PC-9 (cell line): ENCODE data around the gene DYNC1I2.

ENCODE experiments used
- EZH2 ChIP-seq: fragments of 200-600 bp; sonication (generic); IDR thresholded peaks from 2 replicates; pipeline ENCODE4 v1.8.0; 2017; ENCODE audit warnings: antibody characterized with exemption, low read depth
- TF ChIP-seq, protein P1 (sequence below): fragments of 200-600 bp; sonication (generic); conservative IDR thresholded peaks from 2 replicates; pipeline ENCODE4 v1.6.1; 2017; ENCODE audit warnings: mixed run types, antibody characterized with exemption, mild to moderate bottlenecking, moderate library complexity

DNA sequence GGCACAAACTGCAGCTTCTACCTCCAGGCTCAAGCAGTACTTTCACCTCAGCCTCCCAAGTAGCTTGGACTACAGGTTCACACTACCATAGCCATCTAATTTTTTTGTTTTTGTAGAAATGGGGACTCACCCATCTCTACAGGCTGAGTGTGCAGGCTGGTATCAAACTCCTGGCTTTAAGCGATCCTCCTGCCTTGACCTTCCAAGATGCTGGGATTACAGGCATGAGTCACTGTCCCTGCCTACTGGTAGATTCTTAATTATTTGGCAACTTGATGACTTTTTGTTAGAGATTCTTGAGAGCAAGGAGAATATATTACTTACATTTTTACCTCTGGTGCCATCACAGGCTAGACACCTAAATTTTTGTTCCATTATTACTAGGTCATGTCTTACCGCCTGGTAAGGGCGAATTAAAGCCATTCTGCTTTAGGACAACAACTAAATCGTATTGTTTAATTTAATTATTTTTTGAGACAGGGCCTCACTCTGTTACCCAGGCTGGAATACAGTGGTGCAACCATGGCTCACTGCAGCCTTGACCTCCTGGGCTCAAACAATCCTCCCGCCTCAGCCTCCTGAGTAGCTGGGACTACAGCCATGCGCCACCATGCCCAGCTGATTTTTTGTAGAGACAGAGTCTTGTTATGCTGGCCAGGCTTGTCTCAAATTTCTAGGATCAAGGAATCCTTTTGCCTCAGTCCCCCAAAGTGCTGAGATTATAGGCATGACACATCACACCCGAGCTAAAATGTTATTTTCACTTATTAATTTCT, 15.7 kb downstream of the DYNC1I2 start:
- TF ChIP-seq, protein P1, sequence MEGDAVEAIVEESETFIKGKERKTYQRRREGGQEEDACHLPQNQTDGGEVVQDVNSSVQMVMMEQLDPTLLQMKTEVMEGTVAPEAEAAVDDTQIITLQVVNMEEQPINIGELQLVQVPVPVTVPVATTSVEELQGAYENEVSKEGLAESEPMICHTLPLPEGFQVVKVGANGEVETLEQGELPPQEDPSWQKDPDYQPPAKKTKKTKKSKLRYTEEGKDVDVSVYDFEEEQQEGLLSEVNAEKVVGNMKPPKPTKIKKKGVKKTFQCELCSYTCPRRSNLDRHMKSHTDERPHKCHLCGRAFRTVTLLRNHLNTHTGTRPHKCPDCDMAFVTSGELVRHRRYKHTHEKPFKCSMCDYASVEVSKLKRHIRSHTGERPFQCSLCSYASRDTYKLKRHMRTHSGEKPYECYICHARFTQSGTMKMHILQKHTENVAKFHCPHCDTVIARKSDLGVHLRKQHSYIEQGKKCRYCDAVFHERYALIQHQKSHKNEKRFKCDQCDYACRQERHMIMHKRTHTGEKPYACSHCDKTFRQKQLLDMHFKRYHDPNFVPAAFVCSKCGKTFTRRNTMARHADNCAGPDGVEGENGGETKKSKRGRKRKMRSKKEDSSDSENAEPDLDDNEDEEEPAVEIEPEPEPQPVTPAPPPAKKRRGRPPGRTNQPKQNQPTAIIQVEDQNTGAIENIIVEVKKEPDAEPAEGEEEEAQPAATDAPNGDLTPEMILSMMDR = no peak
- TF ChIP-seq EZH2 = no peak
